GM12801 (cell line): ENCODE results near the gene AGBL3.

ENCODE experiments used
- CTCF ChIP-seq: IDR thresholded peaks from one replicate; pipeline ENCODE4 v1.5.1; 2011; ENCODE audit warnings: control low read depth; ENCODE audit not compliant: insufficient read length; ENCODE audit errors: extremely low read depth

Gene AGBL3

GRCh38 chr7:135168001-135168400 is 181.7 kb downstream of the AGBL3 start:
- TF ChIP-seq CTCF: no peak

GRCh38 chr7:135168489-135169140 is 182.3 kb downstream of the AGBL3 start:
- TF ChIP-seq CTCF: no peak

- peak; percentile 47 for TF ChIP-seq CTCF
Observed at GRCh38 chr7:135169141-135169963, 183.0 kb downstream of the AGBL3 start.

- TF ChIP-seq CTCF: no peak
Observed at GRCh38 chr7:135169964-135170273, 183.6 kb downstream of the AGBL3 start.

- TF ChIP-seq CTCF: no peak
Observed at GRCh38 chr7:135170274-135170997, 184.1 kb downstream of the AGBL3 start, which contains the start of gene CYREN. Gene CYREN, minus strand, starts transcription at chr7:135170707. Its CDS starts 1,785 bp downstream, at chr7:135168922.

- TF ChIP-seq CTCF: no peak
Observed at GRCh38 chr7:135174941-135175340, 188.6 kb downstream of the AGBL3 start.

GRCh38 chr7:135175931-135176330 is 189.6 kb downstream of the AGBL3 start:
- TF ChIP-seq CTCF: no peak
